NCI-H774 (cell line): Measurements from ENCODE around the gene TAC3.
"Not testable (repeated sequence)": the region's sequence is repeated elsewhere in the genome, so short reads cannot be mapped to it uniquely, and the experiment has no call there.

ENCODE experiments used
- DNase-seq: peaks from one replicate; lab custom pipeline; 2025; lab: John Stamatoyannopoulos, UW

Gene TAC3

DNA sequence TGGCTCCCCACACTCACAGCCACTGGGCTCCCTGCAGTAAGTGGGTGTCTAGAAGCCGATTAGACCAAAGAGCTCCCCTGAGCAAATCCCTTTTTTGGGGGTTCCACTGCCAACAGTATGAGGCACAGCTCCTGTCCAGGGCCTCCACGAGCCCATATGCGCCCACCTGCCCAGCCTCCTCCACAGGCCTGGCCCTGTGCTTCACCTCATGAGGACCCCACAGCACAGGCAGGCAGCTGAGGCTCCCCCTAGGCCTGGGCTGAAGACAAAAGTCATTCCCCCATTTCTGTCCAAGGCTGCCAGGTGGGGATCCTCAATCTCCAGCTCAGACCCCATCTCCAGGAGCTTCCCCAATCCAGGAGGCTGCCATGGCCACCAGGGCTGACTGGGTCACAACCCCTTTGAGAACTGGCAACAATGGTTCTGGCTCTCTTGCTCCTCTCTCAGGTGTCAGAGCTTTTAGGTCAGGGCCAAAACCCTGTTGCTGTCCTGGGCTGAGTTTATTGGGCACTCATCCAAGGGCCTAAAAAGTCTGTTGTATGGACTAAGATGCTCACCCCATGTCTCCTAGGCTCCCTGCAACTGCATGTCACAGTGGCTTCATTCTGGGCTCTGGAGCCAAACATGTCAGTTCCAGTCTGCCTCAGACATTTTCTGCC, 33.6 kb downstream of the TAC3 start:
- not testable (repeated sequence) for DNase-seq

- no peak for DNase-seq
These were observed 35.3 kb downstream of the TAC3 start for GRCh38 chr12:56980941-56981530.

- no peak for DNase-seq
These were observed 36.1 kb downstream of the TAC3 start for GRCh38 chr12:56980268-56980667.

DNA sequence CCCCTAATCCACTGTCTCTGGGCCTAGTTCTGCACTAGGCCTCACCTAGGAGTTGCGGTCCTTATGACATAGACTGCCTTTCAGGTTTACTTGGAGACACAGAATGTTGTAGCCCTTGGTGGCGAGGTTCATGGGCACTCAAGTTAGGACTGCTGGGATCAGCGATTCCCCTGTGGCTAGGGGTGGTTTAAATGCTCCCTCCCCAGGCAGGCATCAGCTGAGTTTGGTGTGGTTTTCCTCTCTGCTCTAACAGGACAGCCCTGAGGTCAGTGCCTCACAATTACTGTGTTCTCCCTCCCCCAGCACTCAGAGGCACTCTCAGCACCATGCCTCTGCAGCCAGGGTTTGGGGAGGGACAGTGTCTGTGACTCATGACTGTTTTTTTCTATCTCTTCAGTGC, 36.7 kb downstream of the TAC3 start:
- no peak for DNase-seq

- DNase-seq = no peak
These were observed 37.8 kb downstream of the TAC3 start for GRCh38 chr12:56978397-56979138.

DNA sequence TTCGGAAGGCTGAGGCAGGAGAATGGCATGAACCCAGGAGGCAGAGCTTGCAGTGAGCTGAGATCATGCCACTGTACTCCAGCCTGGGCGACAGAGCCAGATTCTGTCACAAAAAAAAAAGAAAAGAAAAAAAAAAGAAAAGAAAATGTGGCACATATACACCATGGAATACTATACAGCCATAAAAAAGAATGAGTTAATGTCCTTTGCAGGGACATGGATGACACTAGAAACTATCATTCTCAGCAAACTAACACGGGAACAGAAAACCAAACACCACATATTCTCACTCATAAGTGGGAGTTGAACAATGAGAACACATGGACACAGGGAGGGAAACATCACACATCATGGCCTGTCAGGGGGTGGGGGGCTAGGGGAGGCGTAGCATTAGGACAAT, 39.0 kb downstream of the TAC3 start:
- not testable (repeated sequence) for DNase-seq

DNA sequence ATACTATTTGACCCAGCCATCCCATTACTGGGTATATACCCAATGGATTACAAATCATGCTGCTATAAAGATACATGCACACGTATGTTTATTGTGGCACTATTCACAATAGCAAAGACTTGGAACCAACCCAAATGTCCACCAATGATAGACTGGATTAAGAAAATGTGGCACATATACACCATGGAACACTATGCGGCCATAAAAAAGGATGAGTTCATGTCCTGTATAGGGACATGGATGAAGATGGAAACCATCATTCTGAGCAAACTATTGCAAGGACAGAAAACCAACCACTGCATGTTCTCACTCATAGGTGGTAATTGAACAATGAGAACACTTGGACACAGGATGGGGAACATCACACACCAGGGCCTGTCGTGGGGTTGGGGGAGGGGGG, 42.1 kb downstream of the TAC3 start:
- DNase-seq = not testable (repeated sequence)

DNA sequence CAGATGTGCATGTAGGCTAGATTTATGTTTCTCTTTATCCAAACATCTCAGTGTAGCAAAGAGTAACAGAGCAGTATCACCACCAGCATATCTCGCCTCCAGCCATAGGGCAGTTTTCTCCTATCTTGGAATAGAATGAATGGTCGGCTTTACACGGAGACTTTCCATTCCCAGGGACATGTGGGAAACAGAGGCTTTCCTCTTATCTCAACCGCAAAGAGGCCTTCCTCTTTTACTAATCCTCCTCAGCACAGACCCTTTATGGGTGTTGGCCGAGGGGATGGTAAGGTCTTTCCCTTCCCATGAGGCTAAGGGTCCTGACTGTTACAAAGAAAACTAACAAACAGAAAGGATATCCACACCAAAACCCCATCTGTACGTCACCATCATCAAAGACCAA, 47.4 kb downstream of the TAC3 start:
- not testable (repeated sequence) for DNase-seq

DNA sequence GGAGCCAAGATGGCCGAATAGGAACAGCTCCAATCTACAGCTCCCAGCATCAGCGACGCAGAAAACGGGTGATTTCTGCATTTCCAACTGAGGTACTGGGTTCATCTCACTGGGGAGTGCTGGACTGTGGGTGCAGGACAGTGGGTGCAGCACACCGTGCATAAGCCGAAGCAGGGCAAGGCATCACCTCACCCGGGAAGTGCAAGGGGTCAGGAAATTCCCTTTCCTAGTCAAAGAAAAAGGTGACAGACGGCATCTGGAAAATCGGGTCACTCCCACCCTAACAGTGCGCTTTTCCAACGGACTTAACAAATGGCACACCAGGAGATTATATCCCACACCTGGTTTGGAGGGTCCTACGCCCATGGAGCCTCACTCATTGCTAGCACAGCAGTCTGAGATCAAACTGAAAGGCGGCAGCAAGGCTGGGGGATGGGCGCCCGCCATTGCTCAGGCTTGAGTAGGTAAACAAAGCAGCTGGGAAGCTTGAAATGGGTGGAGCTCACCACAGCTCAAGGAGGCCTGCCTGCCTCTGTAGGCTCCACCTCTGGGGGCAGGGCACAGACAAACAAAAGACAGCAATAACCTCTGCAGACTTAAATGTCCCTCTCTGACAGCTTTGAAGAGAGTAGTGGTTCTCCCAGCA, 50.2 kb downstream of the TAC3 start:
- not testable (repeated sequence) for DNase-seq

DNA sequence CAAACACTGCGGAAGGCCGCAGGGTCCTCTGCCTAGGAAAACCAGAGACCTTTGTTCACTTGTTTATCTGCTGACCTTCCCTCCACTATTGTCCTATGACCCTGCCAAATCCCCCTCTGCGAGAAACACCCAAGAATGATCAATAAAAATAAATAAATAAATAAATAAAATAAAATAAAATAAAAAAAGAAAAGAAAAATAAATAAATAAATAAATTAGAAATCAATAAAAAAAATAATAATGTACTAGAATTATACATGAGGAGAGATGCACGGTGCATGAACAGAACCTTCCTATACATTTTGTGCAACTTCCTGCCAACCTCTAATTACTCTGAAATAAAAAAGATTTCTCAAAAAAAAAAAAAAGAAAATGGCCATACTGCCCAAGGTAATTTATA, 51.2 kb downstream of the TAC3 start:
- DNase-seq = not testable (repeated sequence)

- not testable (repeated sequence) for DNase-seq
These were observed 52.8 kb downstream of the TAC3 start for GRCh38 chr12:56963557-56963956.

GRCh38 chr12:56962247-56962646, 54.1 kb downstream of the TAC3 start:
- not testable (repeated sequence) for DNase-seq
